ENCODE measurements around the gene APOBEC3C.
"Not testable (repeated sequence)": the region's sequence is repeated elsewhere in the genome, so short reads cannot be mapped to it uniquely, and the experiment has no call there.

APOBEC3C gene

GRCh38 chr22:39016592-39016991 is 2.5 kb downstream of the APOBEC3C start:
- Histone ChIP-seq H3K27ac (no peak overlapping the region), H3K4me3 (no peak overlapping the region)
- TF ChIP-seq CTCF (IDR thresholded peaks at IDR 0.05), result no peak
- DNase-seq (ENCODE audit: low spot score), result no peak

GRCh38 chr22:39017596-39018365 is 3.7 kb downstream of the APOBEC3C start:
- H3K4me3 ChIP-seq, result no peak overlapping the region
- no peak overlapping the region for H3K27ac ChIP-seq
- DNase-seq (ENCODE audit: low spot score), result no peak
- TF ChIP-seq CTCF (IDR thresholded peaks at IDR 0.05), result no peak

DNA sequence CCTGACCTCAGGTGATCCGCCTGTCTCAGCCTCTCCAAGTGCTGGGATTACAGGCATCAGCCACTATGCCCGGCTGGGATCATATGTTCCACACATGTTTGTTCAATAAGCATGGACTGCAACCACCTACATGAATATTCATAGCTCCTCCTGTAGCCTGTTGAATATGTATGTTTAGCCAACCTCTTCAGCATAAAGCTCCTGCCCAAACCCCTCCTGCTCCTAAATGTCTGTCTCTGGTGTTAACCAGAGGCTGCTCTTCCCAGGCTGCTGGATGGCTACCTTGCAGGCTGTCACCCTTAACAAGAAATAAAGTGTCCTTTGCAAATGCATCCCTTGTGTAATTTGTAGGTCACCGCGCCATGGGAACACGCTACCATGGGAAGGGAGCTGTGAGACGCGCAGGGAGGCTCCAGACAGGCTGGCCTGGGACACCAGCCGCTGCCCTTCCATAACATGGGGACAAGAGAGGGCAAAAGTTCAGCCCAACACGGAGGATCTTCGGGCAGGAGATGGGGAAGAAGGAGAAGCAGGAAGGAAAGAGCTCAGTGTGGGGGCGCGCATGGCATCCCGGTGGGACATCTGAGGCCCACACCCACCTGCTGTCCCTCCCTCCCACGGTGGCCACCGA is 6.1 kb downstream of the APOBEC3C start:
- Histone ChIP-seq H3K4me3 (peak overlapping the region; percentile 67), H3K27ac (peak overlapping the region; percentile 32 to 85)
- DNase-seq (ENCODE audit: low spot score), result not testable (repeated sequence)

- Histone ChIP-seq H3K27ac (peak overlapping the region; percentile 54 to 80), H3K4me3 (peak overlapping the region; percentile 69)
- DNase-seq (ENCODE audit: low spot score), result no peak
- TF ChIP-seq CTCF (IDR thresholded peaks at IDR 0.05), result no peak
Measured at GRCh38 chr22:39021552-39022250, 7.6 kb downstream of the APOBEC3C start.

- Histone ChIP-seq H3K4me3 (no peak overlapping the region), H3K27ac (no peak overlapping the region)
- no peak for TF ChIP-seq CTCF (IDR thresholded peaks at IDR 0.05)
- DNase-seq (ENCODE audit: low spot score), result no peak
Measured at GRCh38 chr22:39024519-39025308, 10.7 kb downstream of the APOBEC3C start.

GRCh38 chr22:39026509-39027150 is 12.6 kb downstream of the APOBEC3C start:
- DNase-seq (ENCODE audit: low spot score), result no peak
- no peak overlapping the region for H3K4me3 ChIP-seq
- H3K27ac ChIP-seq, result no peak overlapping the region
- TF ChIP-seq CTCF (IDR thresholded peaks at IDR 0.05), result no peak
